ENCODE results near the gene ASAH2. TPM values are rescaled to one million over a fixed set of nuclear protein-coding genes. Genes with fewer than 3 reads are reported as not detected.

The ASAH2 gene
- total RNA-seq, 1 donor: 1.5 TPM

GRCh38 chr10:50222199-50222598, 29.1 kb downstream of the ASAH2 start:
- TF ChIP-seq, protein P1, sequence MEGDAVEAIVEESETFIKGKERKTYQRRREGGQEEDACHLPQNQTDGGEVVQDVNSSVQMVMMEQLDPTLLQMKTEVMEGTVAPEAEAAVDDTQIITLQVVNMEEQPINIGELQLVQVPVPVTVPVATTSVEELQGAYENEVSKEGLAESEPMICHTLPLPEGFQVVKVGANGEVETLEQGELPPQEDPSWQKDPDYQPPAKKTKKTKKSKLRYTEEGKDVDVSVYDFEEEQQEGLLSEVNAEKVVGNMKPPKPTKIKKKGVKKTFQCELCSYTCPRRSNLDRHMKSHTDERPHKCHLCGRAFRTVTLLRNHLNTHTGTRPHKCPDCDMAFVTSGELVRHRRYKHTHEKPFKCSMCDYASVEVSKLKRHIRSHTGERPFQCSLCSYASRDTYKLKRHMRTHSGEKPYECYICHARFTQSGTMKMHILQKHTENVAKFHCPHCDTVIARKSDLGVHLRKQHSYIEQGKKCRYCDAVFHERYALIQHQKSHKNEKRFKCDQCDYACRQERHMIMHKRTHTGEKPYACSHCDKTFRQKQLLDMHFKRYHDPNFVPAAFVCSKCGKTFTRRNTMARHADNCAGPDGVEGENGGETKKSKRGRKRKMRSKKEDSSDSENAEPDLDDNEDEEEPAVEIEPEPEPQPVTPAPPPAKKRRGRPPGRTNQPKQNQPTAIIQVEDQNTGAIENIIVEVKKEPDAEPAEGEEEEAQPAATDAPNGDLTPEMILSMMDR (IDR thresholded peaks at IDR 0.05; ENCODE audit: insufficient read depth, low read length): no peak
- no peak overlapping the region for H3K4me3 ChIP-seq (ENCODE audit: low read depth, low read length)
- DNase-seq (ENCODE audit: low read depth): no peak

DNA sequence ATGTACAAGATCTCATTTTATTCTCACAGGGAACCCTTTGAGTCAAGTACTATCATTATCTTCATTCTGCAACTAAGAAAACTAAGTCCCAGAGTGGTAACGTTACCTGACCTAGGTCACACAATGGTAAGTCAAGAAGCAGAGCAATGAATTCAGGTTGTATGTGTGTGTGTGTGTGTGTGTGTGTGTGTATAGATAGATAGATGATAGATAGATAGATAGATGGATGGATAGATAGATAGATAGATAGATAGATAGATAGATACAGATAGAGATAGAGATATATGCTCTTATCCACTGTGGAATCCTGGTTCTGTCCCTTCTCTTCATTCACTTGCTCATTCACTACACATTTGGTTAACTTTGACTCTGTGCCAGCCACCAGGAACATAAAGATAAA, 29.8 kb downstream of the ASAH2 start:
- TF ChIP-seq, protein P1 (IDR thresholded peaks at IDR 0.05; ENCODE audit: insufficient read depth, low read length): no peak
- DNase-seq (ENCODE audit: low read depth): no peak
- no peak overlapping the region for H3K4me3 ChIP-seq (ENCODE audit: low read depth, low read length)

- TF ChIP-seq, protein P1 (IDR thresholded peaks at IDR 0.05; ENCODE audit: insufficient read depth, low read length): no peak
- H3K4me3 ChIP-seq (ENCODE audit: low read depth, low read length): no peak overlapping the region
- no peak for DNase-seq (ENCODE audit: low read depth)
Observed at GRCh38 chr10:50219646-50220045, 31.7 kb downstream of the ASAH2 start.

DNA sequence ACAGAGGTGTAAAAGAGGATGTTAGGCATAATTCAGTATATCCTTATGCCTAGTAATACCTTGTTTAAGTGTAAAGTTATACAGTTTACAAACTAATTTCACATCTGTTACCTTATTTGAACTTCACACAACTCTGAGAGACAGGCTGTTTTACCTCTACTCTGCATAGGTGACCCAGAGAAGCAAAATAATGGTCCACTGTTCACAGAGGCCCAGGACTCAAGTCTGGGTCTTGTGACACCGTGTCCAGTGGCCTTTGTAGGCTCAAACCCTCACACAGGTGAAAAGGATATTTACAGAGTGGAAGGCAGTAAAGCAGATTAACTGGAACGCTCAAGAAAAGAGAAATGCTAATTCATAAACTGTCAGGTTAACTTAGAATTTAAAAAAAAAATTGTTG, 32.1 kb downstream of the ASAH2 start:
- TF ChIP-seq, protein P1 (IDR thresholded peaks at IDR 0.05; ENCODE audit: insufficient read depth, low read length): no peak
- no peak overlapping the region for H3K4me3 ChIP-seq (ENCODE audit: low read depth, low read length)
- no peak for DNase-seq (ENCODE audit: low read depth)

GRCh38 chr10:50216894-50217293, 34.4 kb downstream of the ASAH2 start:
- TF ChIP-seq, protein P1 (IDR thresholded peaks at IDR 0.05; ENCODE audit: insufficient read depth, low read length): no peak
- peak; percentile 72 for DNase-seq (ENCODE audit: low read depth)
- no peak overlapping the region for H3K4me3 ChIP-seq (ENCODE audit: low read depth, low read length)

- TF ChIP-seq, protein P1 (IDR thresholded peaks at IDR 0.05; ENCODE audit: insufficient read depth, low read length): no peak
- no peak overlapping the region for H3K4me3 ChIP-seq (ENCODE audit: low read depth, low read length)
- DNase-seq (ENCODE audit: low read depth): peak; percentile 12
Observed at GRCh38 chr10:50216418-50216817, 34.9 kb downstream of the ASAH2 start.

DNA sequence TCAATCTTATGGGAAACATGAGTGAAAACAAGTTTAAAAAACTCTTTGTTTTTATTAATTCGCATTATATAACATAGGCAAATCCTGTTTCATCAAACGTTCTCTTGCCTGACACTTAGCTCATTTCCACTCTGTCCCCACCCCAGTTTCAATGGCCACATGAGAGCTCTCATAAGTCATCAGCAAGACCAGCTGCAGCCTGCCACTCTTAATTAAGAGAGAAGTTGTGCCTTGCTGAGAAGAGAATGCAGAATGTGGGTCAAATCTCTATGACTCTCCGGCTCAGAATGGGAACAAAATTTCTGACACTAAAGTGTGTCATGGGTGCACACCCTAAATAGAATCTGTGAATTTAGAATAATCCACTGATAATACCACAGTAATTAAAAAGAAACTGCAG, 39.6 kb downstream of the ASAH2 start:
- no peak for DNase-seq (ENCODE audit: low read depth)
- no peak overlapping the region for H3K4me3 ChIP-seq (ENCODE audit: low read depth, low read length)
- TF ChIP-seq, protein P1 (IDR thresholded peaks at IDR 0.05; ENCODE audit: insufficient read depth, low read length): no peak

All from fibroblast of the aortic adventitia (primary cell).